Limb (tissue), 2 donors: ENCODE results near the gene PTPN4.

Source experiments
- DNase-seq, 2 donors: peaks; one replicate each; pipeline ENCODE4 v3.0.0-alpha.2; 2016; ENCODE audit errors: extremely low spot score in 2 of 2

The PTPN4 gene

DNA sequence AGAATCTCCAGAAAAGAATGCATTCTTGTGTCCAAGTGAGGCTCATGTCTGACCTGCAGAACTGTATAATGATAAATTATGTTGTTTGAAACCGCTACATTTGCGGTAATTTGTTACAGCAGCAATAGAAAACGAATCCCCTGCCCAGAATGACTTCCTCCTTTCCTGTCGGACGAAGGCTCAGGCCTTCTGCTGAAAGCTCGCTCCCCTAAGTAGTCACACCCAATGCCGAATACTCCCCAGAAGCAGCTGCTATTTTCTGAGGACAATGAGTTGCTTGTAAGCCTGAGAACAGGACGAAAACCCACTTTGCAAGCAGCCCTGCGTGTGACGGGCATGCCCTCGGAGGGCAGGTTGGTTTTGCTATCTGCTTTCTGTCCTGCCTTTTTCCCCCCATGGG lies 27.7 kb upstream of the PTPN4 start:
- no peak for DNase-seq

DNA sequence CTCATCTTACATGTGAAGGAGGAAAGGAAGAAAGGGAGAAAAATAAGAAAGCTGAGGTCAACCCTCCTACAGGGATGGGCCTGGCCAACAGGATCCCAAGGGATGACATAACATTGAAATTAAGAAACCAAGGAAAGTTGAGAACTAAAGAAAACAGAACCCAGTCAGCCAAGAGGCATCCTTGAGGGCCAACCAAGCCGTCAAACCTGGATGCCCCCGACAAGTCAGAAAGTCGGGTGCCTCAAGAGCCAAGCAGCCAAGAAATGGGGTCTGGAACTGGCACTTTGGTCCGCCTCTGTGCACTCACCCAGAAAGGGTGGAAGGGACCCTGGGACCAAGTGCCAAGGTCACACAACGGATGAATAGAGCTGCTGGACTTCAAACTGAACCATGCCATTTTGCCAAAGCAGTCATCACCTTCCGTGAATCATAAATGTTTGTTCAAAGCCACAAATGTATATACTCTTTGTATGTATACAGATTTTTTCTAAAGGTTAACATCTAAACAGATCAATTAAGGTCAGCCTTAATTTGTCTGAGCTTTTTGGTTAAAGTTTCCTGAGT lies 27.0 kb upstream of the PTPN4 start:
- DNase-seq = no peak

DNA sequence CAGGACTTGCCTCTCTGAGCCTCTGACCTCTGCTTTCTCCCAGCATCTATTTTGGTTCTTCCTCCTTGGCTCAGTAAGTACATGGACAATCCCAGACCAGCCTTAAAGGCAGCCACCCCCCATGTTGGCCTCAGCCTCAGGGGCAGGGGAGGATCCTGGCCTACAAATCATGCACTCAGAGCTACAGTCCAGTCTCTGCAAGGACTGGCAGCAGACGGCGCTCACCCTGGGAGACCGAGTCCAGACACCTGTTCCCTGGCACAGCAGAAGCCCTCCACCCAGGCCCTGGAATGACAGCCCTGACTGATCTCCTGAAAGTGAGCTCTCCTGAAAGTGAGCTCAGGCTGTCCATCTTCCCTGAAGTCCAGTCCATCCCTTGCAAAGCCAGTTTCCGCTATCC lies 25.7 kb upstream of the PTPN4 start:
- DNase-seq = no peak

DNA sequence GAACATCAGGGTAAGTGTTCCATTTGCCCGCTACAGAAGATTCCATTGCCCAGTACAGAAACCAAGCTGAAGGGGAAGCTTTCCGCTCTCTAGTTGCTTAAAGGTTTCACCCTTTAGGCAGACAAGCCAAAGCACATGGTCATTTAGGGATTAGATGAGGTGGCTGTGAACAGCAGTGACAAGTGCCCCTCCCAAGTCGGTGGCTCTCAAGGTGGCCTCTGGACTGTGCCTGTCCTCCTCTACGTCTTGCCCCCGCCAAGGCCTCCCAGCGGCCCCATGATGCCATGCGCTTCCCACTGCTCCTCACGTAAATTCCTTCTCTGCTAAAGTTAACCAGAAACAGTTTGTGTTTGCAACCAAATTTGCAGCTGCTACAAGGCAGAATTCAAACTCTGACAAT lies 24.2 kb upstream of the PTPN4 start:
- no peak for DNase-seq

DNA sequence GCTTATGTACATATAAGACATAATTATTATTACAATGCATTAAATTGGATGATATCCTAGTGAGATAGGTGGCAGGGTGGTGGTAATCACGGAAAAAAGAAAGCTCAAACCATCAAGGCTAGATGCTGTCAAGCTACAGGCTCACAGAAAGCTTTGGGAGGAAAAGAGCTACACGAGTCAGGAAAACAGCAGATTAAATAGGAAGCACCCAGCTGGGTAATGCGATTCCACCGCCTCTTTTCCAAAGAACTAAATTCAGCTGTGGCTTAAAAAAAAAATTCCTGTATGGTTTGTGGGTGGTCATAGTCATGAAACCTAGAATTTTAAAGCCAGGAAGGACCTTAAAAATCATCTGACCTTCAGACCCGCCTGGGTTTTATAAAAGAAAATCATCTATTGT lies 23.7 kb upstream of the PTPN4 start:
- DNase-seq = no peak

DNA sequence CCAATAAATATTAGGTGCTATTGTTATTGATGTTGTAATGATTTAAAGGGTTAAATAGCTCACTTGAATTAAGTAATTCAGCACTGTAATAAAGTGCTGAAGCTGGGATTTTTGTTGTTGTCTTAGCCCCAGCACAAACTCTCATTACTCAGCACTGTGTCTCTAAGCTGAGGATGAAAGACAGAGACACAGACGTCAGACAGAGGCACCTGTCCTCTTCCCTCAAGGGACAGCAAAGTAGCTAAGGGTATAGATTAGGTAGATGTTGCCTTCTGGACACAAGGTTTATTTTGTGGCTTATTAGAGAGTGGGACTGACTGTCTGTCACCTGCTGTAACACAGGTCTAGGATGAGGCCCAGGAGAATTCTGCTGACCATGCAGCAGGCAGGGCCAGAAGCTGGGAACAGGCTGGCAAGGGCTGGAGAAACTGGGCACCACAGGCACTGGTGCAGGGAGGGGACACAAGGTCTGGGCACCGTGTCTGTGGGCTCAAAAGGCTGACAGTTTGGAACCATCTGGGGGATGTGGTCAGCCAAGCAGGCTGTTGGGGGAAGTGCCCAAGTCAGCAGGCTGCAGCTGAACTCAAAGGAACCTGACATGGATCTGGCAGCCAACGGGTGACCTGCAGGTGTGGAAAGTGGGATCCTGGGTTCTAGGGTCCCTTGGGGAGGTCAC lies 20.0 kb upstream of the PTPN4 start:
- no peak for DNase-seq

DNA sequence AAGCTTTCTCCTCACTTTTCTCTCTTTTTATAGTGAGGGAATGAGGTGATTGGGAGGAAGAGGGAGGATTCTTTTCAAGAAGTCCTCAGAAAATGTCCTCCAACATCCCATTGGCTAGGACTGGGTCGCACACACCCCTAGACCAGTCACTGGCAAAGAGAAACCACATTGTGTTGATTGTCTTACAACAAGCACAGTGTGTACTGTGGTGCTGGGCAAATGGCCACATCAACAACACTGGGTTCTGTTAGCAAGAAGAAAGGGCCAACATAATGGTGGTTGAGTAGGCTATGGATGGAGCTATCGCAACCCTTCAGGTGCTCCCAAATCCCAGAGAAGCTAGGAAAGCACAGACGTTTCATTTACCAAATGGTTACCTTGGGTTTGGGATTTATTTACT lies 18.7 kb upstream of the PTPN4 start:
- DNase-seq = no peak

DNA sequence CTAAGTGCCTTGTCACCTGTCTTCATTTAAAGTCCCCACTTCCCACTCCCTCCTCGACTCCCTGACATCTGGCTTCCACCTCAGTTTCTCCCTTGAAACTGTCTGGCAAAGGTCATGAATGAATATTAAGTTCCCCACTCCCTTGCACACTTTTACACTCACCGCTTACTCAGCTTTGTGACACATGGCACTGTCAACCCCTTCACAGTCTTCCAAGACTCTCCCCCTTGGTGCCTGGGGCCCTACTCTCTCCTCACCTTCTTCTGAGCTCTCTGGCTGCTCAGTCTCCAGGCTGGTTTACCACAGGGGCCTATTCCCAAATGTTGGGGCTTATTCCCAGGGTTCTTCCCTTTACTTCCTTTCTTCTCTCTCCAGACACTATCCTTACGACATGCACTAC lies 17.9 kb upstream of the PTPN4 start:
- no peak for DNase-seq

DNA sequence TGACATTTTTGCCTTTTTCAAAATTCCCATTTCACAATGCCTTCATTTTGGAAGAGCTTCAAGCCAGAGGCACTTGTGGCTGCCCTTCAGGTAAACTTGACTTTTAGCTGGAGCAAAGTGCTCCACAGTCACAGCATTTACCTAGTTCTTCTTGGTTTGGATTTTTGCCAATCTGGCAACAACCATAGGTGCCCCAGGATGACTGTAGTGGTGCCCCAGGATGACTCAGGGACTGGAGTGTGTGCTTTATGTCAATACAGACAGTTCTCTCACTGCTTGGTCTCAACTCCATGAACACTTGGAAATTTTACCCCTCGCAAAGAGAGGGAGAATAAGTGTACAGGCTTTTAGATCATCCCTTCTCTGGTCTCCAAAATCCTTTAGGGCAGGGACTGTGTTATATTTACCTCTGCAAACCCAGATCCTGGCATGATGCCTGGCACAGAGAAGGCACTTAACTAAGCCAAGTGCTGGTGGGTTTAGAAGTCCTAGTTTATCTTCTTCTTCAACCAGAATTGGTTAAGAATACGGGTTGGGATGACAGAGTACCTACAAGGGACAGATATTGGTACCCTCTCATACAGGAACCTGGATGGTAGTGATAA lies 15.3 kb upstream of the PTPN4 start:
- no peak for DNase-seq

DNA sequence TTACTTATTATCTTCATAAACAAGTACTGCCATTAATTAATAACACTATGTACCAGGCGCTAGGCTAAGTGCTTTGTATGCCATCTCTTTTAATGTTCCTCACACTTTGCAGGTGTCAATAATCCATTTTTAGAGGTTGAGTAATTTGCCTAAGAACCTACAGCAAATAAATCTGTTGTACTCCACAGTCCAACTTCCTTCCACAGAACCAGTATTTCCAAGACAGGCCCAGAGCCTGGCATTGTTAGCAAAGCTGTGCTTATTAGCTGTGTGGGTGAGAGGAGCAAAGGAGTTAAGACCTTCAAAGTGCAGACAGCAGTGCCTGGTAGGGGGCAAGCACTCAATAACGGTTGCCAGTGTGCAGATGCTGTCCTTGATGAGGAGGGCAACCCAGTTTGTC lies 14.2 kb upstream of the PTPN4 start:
- DNase-seq = no peak

DNA sequence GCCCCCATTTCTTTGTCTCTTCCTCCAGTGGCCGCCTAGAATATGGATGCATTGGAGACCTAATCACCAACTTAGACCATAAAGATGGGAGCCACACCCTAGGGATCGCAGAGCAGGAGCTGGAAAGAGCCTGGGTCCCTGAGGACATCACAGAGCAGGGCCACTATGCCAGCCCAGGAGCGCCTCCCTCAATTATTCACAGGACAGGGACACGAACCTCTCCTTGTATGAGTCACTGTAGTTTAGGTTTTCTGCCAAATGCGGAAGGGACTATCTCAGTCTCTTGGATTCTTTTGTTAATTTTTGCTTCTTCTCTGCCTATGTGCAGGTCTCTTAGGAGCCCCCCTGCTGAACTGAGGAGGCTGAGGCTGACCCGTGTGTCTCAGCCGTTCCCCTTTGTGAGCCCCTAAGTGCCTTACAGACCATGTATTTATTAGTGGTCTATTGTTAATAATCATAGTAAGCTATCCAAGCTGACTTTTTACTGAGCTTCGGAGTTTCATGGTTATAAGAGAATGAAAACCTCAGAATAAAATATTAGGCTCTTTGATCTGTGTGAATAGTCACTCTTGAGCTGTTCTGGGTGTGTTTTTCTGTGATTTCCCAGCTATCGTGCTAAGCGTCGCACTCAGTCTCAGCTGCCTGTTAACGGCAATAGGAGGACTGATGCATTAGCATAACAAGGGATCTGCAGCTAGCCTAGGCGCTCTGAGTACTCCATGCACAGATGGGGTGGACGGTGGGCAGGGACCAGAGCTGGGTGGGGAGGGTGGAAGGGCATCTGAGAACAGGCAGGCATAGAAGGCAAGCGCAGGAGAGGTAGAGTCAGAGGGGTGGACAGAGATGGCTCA lies 12.7 kb upstream of the PTPN4 start:
- DNase-seq = no peak

DNA sequence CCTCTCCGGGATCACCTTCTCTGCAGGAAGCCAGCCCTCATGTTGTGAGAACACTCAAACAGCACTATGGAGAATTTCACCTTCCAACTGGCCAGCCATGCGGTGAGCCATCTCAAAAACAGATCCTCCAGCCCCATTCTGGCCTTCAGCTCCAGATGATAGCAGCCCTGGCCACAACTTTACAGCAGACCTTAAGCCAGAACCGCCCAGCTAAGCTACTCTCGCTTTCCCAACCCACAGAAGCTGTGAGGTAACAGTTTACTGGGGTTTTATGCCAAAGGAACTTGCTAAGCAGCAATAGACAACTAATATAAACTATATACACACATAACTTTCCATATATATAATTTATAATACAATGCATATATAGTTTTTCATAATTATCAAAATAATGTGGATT lies 11.6 kb upstream of the PTPN4 start:
- no peak for DNase-seq

DNA sequence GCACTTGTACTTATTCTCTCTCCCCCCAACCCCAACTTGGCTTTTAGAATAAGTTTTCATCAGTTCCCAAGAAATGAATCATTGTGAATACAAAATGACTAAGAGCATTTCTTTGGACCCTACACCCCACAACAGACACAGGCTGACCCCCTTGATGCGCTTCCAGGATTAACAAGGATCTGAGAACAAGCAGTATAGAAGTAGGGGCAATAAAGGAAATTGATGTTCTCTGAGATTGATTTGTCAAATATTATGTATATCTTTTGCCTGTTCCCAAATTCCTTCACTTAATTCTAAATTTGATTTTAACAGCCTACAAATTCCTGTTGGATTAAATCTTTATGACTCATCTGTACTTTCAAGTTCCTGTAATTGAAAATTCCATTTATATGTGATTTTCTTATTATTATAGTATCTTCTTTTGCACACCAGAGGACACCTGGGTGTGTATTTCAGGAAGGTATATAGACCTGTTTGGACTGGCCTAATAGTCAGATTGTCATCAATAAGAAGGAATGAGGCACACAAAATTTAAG lies 10.2 kb upstream of the PTPN4 start:
- DNase-seq = no peak

DNA sequence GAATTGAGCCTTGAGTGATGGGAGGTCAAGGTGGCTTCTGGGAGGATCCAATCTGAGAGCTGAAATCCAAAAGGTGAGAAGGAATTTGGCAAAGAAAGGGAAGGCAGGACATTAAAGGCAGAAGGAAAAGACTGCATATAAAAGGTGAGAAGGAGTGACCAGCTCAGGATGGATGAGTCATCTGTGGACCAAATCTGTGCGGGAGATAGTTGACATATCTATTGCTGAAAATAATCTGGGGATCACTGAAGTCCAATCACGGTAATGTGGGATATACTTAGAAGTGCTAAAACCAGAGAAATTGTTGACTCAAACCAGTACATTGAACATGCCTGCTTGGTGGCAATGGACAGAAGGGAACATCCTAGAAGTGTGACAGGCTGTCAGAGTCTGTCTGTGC lies 8.0 kb upstream of the PTPN4 start:
- no peak for DNase-seq

DNA sequence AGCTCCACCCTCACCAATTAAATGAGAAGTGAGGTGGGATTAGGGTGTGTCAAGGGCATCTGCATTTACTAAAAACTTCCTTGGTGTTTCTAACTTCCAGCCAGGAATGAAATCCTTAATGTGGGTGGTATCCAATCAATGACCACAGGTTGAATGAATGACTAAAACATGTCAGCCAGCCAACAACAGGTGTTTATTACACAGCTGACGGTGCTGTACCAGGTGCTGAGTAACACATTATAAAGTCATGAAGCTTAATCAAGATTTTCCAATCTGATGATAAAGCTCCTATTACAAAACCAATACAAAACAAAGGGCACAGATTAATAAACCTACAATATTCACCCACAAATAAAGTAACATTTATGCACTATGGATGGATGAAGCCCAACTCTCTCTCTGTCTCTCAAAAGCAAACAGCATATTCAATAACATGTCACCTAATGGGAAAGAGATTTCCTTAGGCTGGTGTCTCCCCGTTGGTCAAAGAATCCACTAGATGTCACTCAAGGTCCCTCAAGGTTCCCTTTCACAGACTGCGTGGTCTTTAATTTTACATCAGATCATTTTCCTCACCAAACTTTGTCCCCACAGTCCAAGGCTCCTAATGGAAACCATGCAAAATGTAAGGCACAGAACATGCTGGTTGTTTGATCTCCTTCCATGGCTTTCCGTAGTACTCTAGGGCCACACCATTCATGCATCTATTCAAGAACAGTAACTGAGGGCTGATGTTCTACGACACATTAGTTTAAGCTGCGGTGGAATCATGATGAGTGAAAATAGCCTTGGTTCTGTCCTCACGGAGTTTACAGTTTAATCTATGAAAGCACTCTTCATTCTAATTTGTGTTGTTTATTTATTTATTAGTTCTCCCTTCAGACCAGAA lies 6.4 kb upstream of the PTPN4 start:
- peak in 1 of 2 donors; percentile 46 for DNase-seq

DNA sequence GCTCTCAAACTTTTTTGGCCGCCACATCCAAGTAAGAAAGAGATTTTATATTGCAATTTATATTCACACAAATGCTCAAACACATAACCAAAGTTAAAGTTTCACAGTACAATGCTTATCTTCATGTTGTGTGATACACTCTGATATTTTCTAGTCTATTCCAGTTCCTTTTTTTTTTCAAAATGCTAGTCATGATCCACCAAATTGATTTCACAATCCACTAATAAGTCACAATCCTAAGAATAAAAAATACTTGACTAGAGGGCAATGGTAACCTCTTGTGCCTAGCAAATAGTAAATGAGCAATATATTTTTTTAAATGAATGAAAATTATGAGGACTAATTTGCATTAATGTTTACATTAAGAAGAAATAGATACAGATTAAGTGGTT lies 5.8 kb upstream of the PTPN4 start:
- no peak for DNase-seq

DNA sequence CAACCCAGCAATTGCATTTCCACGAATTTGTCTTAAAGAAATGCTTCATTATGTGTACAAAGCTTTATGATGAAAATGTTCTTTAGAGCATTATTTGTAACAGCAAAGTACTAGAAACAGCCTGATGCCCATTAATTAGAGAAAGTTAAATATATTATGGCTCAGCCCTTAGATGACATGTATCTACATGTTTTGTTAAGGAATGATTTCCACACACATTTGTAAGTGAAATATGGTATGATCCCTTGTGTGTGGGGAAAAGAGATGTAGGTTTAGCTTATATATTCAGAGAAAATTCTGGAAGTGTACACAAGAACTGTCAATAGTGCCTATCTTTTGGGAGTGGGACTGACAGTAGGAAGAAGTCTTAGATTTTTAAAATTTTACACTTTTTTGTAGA lies 3.8 kb upstream of the PTPN4 start:
- DNase-seq = no peak

DNA sequence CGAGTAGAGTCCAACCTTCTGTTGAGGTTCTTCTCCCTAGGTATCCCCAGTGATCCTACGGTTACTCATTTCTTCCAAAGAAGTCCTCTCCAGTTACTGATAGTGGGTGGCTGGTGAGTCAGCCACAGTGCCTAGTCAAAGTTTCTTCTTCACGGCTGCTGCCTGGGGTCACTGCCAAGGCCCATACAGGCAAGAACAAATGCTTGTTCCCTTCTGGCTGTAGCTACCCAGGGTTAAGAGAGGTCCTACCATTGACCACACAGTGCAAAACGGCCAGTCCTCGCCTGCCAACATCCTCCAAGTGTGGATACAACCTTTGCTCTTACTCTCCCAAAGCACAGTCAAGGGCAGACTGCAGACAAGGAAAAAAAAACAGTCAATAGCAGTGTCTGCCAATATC lies 2.9 kb upstream of the PTPN4 start:
- DNase-seq = no peak

DNA sequence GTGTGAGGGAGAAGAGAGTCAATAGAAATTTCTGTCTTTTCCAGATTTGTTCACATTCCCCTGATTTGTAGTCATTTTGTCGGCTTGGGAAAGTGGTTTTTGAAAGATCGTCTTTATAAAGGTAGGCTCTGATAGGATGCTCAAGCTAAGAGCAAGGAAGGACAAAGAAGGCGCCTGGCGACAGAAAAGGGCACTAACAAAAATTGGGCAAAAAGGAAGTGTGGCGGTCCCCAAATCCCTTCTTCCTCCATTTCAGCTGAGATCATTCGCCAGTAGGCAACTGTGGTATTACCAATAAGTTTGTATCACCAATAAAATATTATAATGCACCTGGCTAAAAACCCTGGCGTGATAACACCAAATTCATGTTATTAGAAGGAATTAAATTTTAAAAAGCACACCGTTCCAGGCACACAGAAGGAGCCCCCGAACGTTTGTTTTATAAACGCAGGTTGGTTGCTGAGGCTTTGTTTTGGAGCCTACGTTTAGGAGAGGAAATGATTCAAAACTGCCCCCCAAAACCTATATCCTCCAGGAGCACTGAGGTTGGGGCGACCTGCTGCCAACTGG lies 756 bp upstream of the PTPN4 start:
- DNase-seq = no peak

DNA sequence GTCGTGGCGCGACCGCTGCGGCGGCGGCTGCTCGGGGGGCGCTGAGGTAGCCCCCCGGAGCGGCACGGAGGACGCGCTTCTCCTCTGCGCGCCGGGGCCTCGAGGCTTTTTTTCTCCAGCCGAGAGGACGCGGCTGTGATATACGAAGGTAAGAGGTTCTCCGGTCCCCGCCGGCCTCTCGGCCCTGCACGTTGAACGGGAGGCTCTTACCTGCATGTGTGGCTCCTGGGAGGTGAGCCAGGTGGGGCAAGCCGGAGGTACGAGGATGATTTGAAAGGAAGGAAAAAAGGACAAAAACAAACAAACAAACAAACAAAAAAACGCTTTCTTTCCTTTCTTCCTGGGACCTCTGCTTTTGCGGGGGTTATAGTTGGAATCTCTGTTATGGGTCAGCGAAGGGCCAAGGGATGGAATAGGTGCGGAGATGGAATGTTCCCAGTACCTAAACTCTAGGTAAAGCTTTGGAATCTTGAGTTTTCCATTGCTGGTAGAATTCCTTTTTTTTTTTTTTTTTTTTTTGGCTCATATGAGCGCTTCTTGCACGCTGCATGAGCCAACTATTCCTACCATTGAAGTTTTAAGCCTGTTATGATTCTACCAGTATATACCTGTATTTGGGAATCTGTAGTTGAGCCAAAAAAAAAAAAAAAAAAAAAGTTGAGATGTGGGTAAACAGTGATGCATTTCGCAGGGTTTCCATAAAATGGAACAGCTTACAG lies 674 bp downstream of the PTPN4 start:
- DNase-seq = no peak
